GM03348 (cell line): Measurements from ENCODE around the gene NLGN2.

Source experiments
- DNase-seq: peaks from one replicate; pipeline ENCODE4 v3.0.0; 2012; ENCODE audit warnings: low spot score

Gene NLGN2

GRCh38 chr17:7437950-7438614 is 30.4 kb downstream of the NLGN2 start:
- DNase-seq = no peak

- no peak for DNase-seq
Measured at GRCh38 chr17:7438656-7439460, 31.2 kb downstream of the NLGN2 start.

GRCh38 chr17:7439462-7440112 is 31.9 kb downstream of the NLGN2 start, which contains the start of gene FGF11:
TSS of gene FGF11 (plus strand) at chr17:7439512. CDS start at chr17:7439621, 109 bp downstream.
- no peak for DNase-seq

- DNase-seq = peak; percentile 37
Measured at GRCh38 chr17:7440113-7440833, 32.6 kb downstream of the NLGN2 start.

- DNase-seq = no peak
Measured at GRCh38 chr17:7440834-7441195, 33.2 kb downstream of the NLGN2 start.

GRCh38 chr17:7441266-7441665 is 33.6 kb downstream of the NLGN2 start:
- DNase-seq = no peak

- no peak for DNase-seq
Measured at GRCh38 chr17:7442142-7442541, 34.5 kb downstream of the NLGN2 start.

- DNase-seq = no peak
Measured at GRCh38 chr17:7443499-7444485, 36.1 kb downstream of the NLGN2 start.

GRCh38 chr17:7444682-7445618 is 37.3 kb downstream of the NLGN2 start, which contains the start of gene CHRNB1:
TSS of gene CHRNB1 (plus strand) at chr17:7445061. CDS start at chr17:7445128, 67 bp downstream.
- DNase-seq = peak; percentile 77

GRCh38 chr17:7445619-7445968 is 37.9 kb downstream of the NLGN2 start:
- no peak for DNase-seq

GRCh38 chr17:7448461-7448860 is 40.8 kb downstream of the NLGN2 start:
- DNase-seq = no peak

GRCh38 chr17:7459961-7460545 is 52.4 kb downstream of the NLGN2 start:
- no peak for DNase-seq

GRCh38 chr17:7460850-7461660 is 53.4 kb downstream of the NLGN2 start:
- no peak for DNase-seq

GRCh38 chr17:7462474-7463371 is 55.1 kb downstream of the NLGN2 start:
- no peak for DNase-seq

- DNase-seq = no peak
Measured at GRCh38 chr17:7463372-7463846, 55.8 kb downstream of the NLGN2 start.

- DNase-seq = no peak
Measured at GRCh38 chr17:7464081-7464480, 56.4 kb downstream of the NLGN2 start.

GRCh38 chr17:7465597-7466275 is 58.1 kb downstream of the NLGN2 start:
- no peak for DNase-seq
